T-cell (primary cell): ENCODE data around the gene NSD2. TPM values are rescaled to one million over a fixed set of nuclear protein-coding genes. Genes with fewer than 3 reads are reported as not detected.

Experiments
- ATAC-seq, 4 experiments: fragments of 200-7000 bp in 3 of 4; fragments of 150-1000 bp in 1 of 4; cut with Tn5 transposase; replicated peaks in 1 of 4; 1 replicate in 3 of 4; 2 replicates in 1 of 4; pipeline ENCODE4 v1.10.0; 2021; ENCODE audit warnings: moderate library complexity in 3 of 4, mild to moderate bottlenecking in 2 of 4, moderate number of reproducible peaks in 1 of 4
- CTCF ChIA-PET, 2 donors: fragments of 300-600 bp; sonication (Branson Sonifier 250); formaldehyde crosslinking; loops; one replicate each; lab custom pipeline; 2022; ENCODE audit warnings: antibody characterized with exemption in 2 of 2; lab: Charles Lee
- POLR2A ChIA-PET, 2 donors: fragments of 300-600 bp; sonication (Branson Sonifier 250); formaldehyde crosslinking; loops; one replicate each; lab custom pipeline; 2022; ENCODE audit warnings: antibody characterized with exemption in 2 of 2; lab: Charles Lee
- DNase-seq, 35 experiments: peaks; one replicate each; pipeline versions ENCODE4 v3.0.0 to v3.0.0-alpha.2; 2013 to 2023
- H3K27ac ChIP-seq: one replicate; pipeline ENCODE4 v1.5.1; 2013; ENCODE audit warnings: low read length
- H3K27me3 ChIP-seq, 2 experiments: replicated peaks in 1 of 2; 1 replicate in 1 of 2; 2 replicates in 1 of 2; pipeline versions ENCODE4 v1.6.1 to v1.7.0; 2013; ENCODE audit warnings: low read length in 1 of 2, mixed read lengths in 1 of 2; ENCODE audit not compliant: control insufficient read depth in 2 of 2, insufficient read depth in 2 of 2; ENCODE audit errors: extremely low read depth in 1 of 2
- H3K36me3 ChIP-seq, 2 donors: 1 replicate in 1 of 2; 2 replicates in 1 of 2; pipeline versions ENCODE4 v1.6.1 to v1.7.0; 2013; ENCODE audit warnings: low read length in 1 of 2; ENCODE audit not compliant: control insufficient read depth in 2 of 2, insufficient read depth in 1 of 2; ENCODE audit errors: extremely low read depth in 1 of 2
- H3K4me1 ChIP-seq, 2 experiments: 1 replicate in 1 of 2; 2 replicates in 1 of 2; pipeline versions ENCODE4 v1.6.1 to v1.7.0; 2013; ENCODE audit warnings: low read length in 2 of 2, mixed read lengths in 1 of 2; ENCODE audit not compliant: insufficient read depth in 2 of 2, control insufficient read depth in 1 of 2; ENCODE audit errors: extremely low read depth in 1 of 2
- H3K4me3 ChIP-seq, 2 donors: 1 replicate in 1 of 2; 2 replicates in 1 of 2; pipeline versions ENCODE4 v1.5.1 to v1.7.0; 2013; ENCODE audit warnings: mild to moderate bottlenecking in 2 of 2, low read length in 1 of 2, moderate library complexity in 1 of 2; ENCODE audit not compliant: control insufficient read depth in 1 of 2; ENCODE audit errors: extremely low read depth in 1 of 2
- H3K9me3 ChIP-seq: 2 replicates; pipeline ENCODE4 v1.7.0; 2013
- H3K27ac Mint-ChIP-seq, 2 donors: one replicate each; pipeline ENCODE4 v1.8.0; 2020 to 2021; ENCODE audit warnings: mild to moderate bottlenecking in 2 of 2, mixed read lengths in 2 of 2
- H3K27me3 Mint-ChIP-seq, 2 donors: one replicate each; pipeline ENCODE4 v1.8.0; 2021 to 2022; ENCODE audit warnings: mixed read lengths in 2 of 2
- H3K36me3 Mint-ChIP-seq: one replicate; pipeline ENCODE4 v1.8.0; 2021; ENCODE audit warnings: mixed read lengths
- H3K4me1 Mint-ChIP-seq, 3 donors: one replicate each; pipeline ENCODE4 v1.8.0; 2020 to 2022; ENCODE audit warnings: mixed read lengths in 3 of 3, mild to moderate bottlenecking in 1 of 3
- H3K4me3 Mint-ChIP-seq, 3 donors: one replicate each; pipeline ENCODE4 v1.8.0; 2020 to 2022; ENCODE audit warnings: mild to moderate bottlenecking in 3 of 3, mixed read lengths in 3 of 3, moderate library complexity in 3 of 3
- H3K9me3 Mint-ChIP-seq, 3 donors: one replicate each; pipeline ENCODE4 v1.8.0; 2020 to 2022; ENCODE audit warnings: mixed read lengths in 3 of 3
- WGBS: methylation state at CpG from one replicate; pipeline ENCODE4 v1.1.5; 2013; ENCODE audit warnings: missing lambda C conversion rate; ENCODE audit not compliant: insufficient coverage; 5-methylcytosine and 5-hydroxymethylcytosine counted together
- total RNA-seq, 35 experiments: library from RNA in 6 of 35; stranded (reverse) in 6 of 35; fragments of 120-200 nt in 1 of 35; gene quantifications; one replicate each; pipeline versions ENCODE4 v1.2.1 to v1.2.4 and lab custom pipeline; 2013 to 2026

NSD2 gene
- total RNA-seq, 5 donors from 2014 or later (not counting 1 experiment from before 2014, with no cell fraction given), result 40.8 to 55.3 (median 48.3) TPM

DNA sequence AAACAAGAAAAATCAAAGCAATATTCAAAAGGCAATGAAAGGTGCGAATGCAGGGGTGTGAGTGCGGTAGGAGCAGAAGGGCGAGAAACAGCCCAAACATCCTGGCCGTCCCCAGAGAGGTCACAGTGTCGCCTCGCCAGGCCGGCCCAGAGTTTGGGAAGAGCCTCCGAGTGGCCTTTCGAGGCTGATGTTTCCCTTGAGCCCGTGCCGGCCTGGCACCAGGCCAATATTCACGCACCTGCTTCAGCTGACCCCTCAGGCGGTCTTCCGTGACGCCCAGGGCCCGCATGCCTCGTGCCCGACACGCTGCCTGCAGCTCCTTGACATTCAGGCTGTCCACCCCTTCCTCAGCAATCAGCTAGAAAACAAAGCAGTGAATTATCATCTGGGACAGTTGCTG lies 45.9 kb upstream of the NSD2 start:
- H3K9me3 Mint-ChIP-seq, result no peaks in the 10 kb centered on the region
- WGBS, result 97% methylated on average over 15 of the region's 19 CpGs
- ATAC-seq, result no peak

GRCh38 chr4:1826531-1827350 lies 44.5 kb upstream of the NSD2 start:
- Mint-ChIP-seq H3K27me3 (no peaks in the 10 kb centered on the region), H3K36me3 (peaks cover 58% of the 10 kb centered on the region), H3K27ac (no peak overlapping the region), H3K4me3 (no peak overlapping the region), H3K9me3 (no peaks in the 10 kb centered on the region), H3K4me1 (no peaks in the 10 kb centered on the region)
- H3K4me3 ChIP-seq, result no peak overlapping the region
- no peaks in the 10 kb centered on the region for H3K4me1 ChIP-seq
- DNase-seq, result no peak
- ChIA-PET POLR2A (no interaction called here), CTCF (no interaction called here)
- H3K9me3 ChIP-seq, result no peaks in the 10 kb centered on the region
- H3K36me3 ChIP-seq, result peaks cover 30 to 66% of the 10 kb centered on the region in 2 donors
- 93% methylated on average over 27 of the region's 30 CpGs for WGBS
- H3K27ac ChIP-seq, result no peak overlapping the region
- no peaks in the 10 kb centered on the region for H3K27me3 ChIP-seq
- ATAC-seq, result no peak

More for the DNA sequence above, 45.9 kb upstream of the NSD2 start:
- no peaks in the 10 kb centered on the region for H3K27me3 Mint-ChIP-seq
- H3K27ac ChIP-seq, result no peak overlapping the region
- ChIA-PET CTCF (no interaction called here), POLR2A (no interaction called here)
- H3K36me3 Mint-ChIP-seq, result peaks cover 52% of the 10 kb centered on the region
- no peak for DNase-seq
- H3K36me3 ChIP-seq, result peaks cover 30 to 60% of the 10 kb centered on the region in 2 donors
- H3K27me3 ChIP-seq, result no peaks in the 10 kb centered on the region
- H3K4me3 Mint-ChIP-seq, result no peak overlapping the region
- H3K9me3 ChIP-seq, result no peaks in the 10 kb centered on the region
- no peak overlapping the region for H3K4me3 ChIP-seq
- no peaks in the 10 kb centered on the region for H3K4me1 ChIP-seq
- H3K27ac Mint-ChIP-seq, result no peak overlapping the region
- no peaks in the 10 kb centered on the region for H3K4me1 Mint-ChIP-seq

GRCh38 chr4:1830234-1830633 lies 41.0 kb upstream of the NSD2 start:
- WGBS, result no CpG with 5 or more reads among the region's 3 CpGs

GRCh38 chr4:1830642-1831228 lies 40.5 kb upstream of the NSD2 start:
- Mint-ChIP-seq H3K36me3 (peaks cover 43% of the 10 kb centered on the region), H3K27me3 (no peaks in the 10 kb centered on the region), H3K4me3 (no peak overlapping the region), H3K9me3 (no peaks in the 10 kb centered on the region), H3K4me1 (peaks cover 0 to 1% (median 0%) of the 10 kb centered on the region in 3 donors), H3K27ac (peak overlapping the region in 1 of 2 donors; percentile 36)
- no peak for ATAC-seq
- 91% methylated on average over 4 of the region's 8 CpGs for WGBS
- DNase-seq, result no peak
- H3K27me3 ChIP-seq, result no peaks in the 10 kb centered on the region
- no peak overlapping the region for H3K27ac ChIP-seq
- ChIA-PET POLR2A (interaction anchor here in 1 of 2 donors (0.5 kb wide), 1 partner anchor 673 kb away, joined by 3 read pairs; no protein-coding TSS in a partner anchor), CTCF (no interaction called here)
- no peaks in the 10 kb centered on the region for H3K9me3 ChIP-seq
- peaks cover 18 to 62% of the 10 kb centered on the region in 2 donors for H3K36me3 ChIP-seq
- no peak overlapping the region for H3K4me3 ChIP-seq
- H3K4me1 ChIP-seq, result no peaks in the 10 kb centered on the region

More at GRCh38 chr4:1830234-1830633, 41.0 kb upstream of the NSD2 start:
- Mint-ChIP-seq H3K4me3 (no peak overlapping the region), H3K36me3 (peaks cover 41% of the 10 kb centered on the region), H3K9me3 (no peaks in the 10 kb centered on the region), H3K4me1 (peaks cover 0 to 1% (median 0%) of the 10 kb centered on the region in 3 donors), H3K27me3 (no peaks in the 10 kb centered on the region), H3K27ac (no peak overlapping the region)
- peaks cover 20 to 65% of the 10 kb centered on the region in 2 donors for H3K36me3 ChIP-seq
- H3K27me3 ChIP-seq, result no peaks in the 10 kb centered on the region
- no peaks in the 10 kb centered on the region for H3K4me1 ChIP-seq
- ChIA-PET POLR2A (no interaction called here), CTCF (no interaction called here)
- H3K9me3 ChIP-seq, result no peaks in the 10 kb centered on the region
- no peak for DNase-seq
- no peak overlapping the region for H3K4me3 ChIP-seq
- ATAC-seq, result no peak
- H3K27ac ChIP-seq, result no peak overlapping the region

GRCh38 chr4:1831331-1831730 lies 39.9 kb upstream of the NSD2 start:
- Histone ChIP-seq H3K4me1 (no peaks in the 10 kb centered on the region), H3K27ac (no peak overlapping the region), H3K4me3 (no peak overlapping the region), H3K36me3 (peaks cover 15 to 64% of the 10 kb centered on the region in 2 donors), H3K27me3 (no peaks in the 10 kb centered on the region), H3K9me3 (no peaks in the 10 kb centered on the region)
- CTCF ChIA-PET, result no interaction called here
- no peak for ATAC-seq
- peaks cover 0 to 3% (median 1%) of the 10 kb centered on the region in 3 donors for H3K4me1 Mint-ChIP-seq
- no peak overlapping the region for H3K27ac Mint-ChIP-seq
- WGBS, result 68% methylated on average over 5 of the region's 8 CpGs
- no peak overlapping the region for H3K4me3 Mint-ChIP-seq
- no peaks in the 10 kb centered on the region for H3K9me3 Mint-ChIP-seq
- DNase-seq, result no peak
- peaks cover 40% of the 10 kb centered on the region for H3K36me3 Mint-ChIP-seq
- H3K27me3 Mint-ChIP-seq, result no peaks in the 10 kb centered on the region
- POLR2A ChIA-PET, result interaction anchor here in 1 of 2 donors (0.5 kb wide), 1 partner anchor 674 kb away, joined by 3 read pairs; no protein-coding TSS in a partner anchor

DNA sequence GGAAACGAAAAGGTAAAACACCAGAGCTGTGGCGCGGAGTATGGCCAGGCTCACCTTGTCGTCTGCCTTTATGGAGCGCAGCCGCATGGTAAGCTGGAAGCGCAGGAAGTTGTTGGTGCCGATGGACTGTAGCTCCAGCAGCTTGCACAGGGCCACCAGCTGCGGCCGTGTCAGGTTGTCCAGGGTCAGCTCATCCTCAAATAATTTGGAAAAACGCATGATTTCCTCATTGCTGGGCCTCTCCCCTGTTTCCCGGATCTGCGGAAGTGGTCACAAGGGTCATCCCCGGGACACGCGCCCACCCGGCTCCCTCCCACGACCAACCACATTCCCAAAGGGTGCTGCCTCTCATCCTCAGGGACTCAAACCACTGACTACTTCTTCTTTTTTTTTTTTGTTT lies 38.5 kb upstream of the NSD2 start:
- Mint-ChIP-seq H3K36me3 (peaks cover 43% of the 10 kb centered on the region), H3K4me1 (peaks cover 0 to 5% (median 1%) of the 10 kb centered on the region in 3 donors), H3K4me3 (no peak overlapping the region), H3K9me3 (no peaks in the 10 kb centered on the region), H3K27me3 (no peaks in the 10 kb centered on the region), H3K27ac (no peak overlapping the region)
- DNase-seq, result no peak
- POLR2A ChIA-PET, result no interaction called here
- ATAC-seq, result no peak
- no peaks in the 10 kb centered on the region for H3K27me3 ChIP-seq
- no peaks in the 10 kb centered on the region for H3K9me3 ChIP-seq
- CTCF ChIA-PET, result no interaction called here
- H3K4me3 ChIP-seq, result no peak overlapping the region
- WGBS, result 96% methylated on average over 14 of the region's 18 CpGs
- H3K36me3 ChIP-seq, result peaks cover 13 to 61% of the 10 kb centered on the region in 2 donors
- H3K4me1 ChIP-seq, result no peaks in the 10 kb centered on the region
- no peak overlapping the region for H3K27ac ChIP-seq
